Mammary epithelial cell (primary cell): ENCODE measurements around the gene NUDT6.

Experiments
- CTCF ChIP-seq, 2 donors: IDR thresholded peaks in 1 of 2; conservative IDR thresholded peaks in 1 of 2; 2 replicates each; pipeline ENCODE4 v1.5.1; 2011 to 2012; ENCODE audit warnings: inconsistent platforms in 2 of 2, low read length in 2 of 2, mild to moderate bottlenecking in 2 of 2, control low read depth in 1 of 2, low read depth in 1 of 2; ENCODE audit not compliant: insufficient read depth in 1 of 2; ENCODE audit errors: extremely low read depth in 1 of 2
- EZH2 ChIP-seq: IDR thresholded peaks from 2 replicates; pipeline ENCODE4 v1.6.1; 2012; ENCODE audit warnings: low read length, inconsistent platforms, borderline replicate concordance

- TF ChIP-seq CTCF (conservative IDR thresholded peaks at IDR 0.05 in 1 of 2, IDR thresholded peaks at IDR 0.05 in 1 of 2; ENCODE audit: extremely low read depth in 1 of 2, insufficient read depth in 1 of 2, low read depth in 1 of 2, low read length in 2 of 2) (no peak), EZH2 (no peak)
Observed at GRCh38 chr4:122920473-122920872, 1.9 kb downstream of the NUDT6 start.
